Measurements from ENCODE around the gene MDK. TPM values are rescaled to one million over a fixed set of nuclear protein-coding genes. Genes with fewer than 3 reads are reported as not detected.

Gene MDK
- total RNA-seq, 2 donors from 2014 or later: 8.5 to 12.9 TPM

- H3K27ac Mint-ChIP-seq: no peak overlapping the region
- H3K9me3 Mint-ChIP-seq: no peaks in the 10 kb centered on the region
- no peak overlapping the region for H3K4me3 Mint-ChIP-seq
- H3K4me1 Mint-ChIP-seq: no peaks in the 10 kb centered on the region
- H3K27me3 Mint-ChIP-seq: no peaks in the 10 kb centered on the region
- H3K36me3 Mint-ChIP-seq (ENCODE audit: low read depth): peaks cover 68% of the 10 kb centered on the region
- no peak for ATAC-seq (replicated peaks)
These were observed 27.0 kb downstream of the MDK start for GRCh38 chr11:46408407-46408986.

- ATAC-seq (replicated peaks): no peak
- no peak overlapping the region for H3K27ac Mint-ChIP-seq
- no peaks in the 10 kb centered on the region for H3K27me3 Mint-ChIP-seq
- H3K4me3 Mint-ChIP-seq: no peak overlapping the region
- no peaks in the 10 kb centered on the region for H3K9me3 Mint-ChIP-seq
- H3K36me3 Mint-ChIP-seq (ENCODE audit: low read depth): peaks cover 68% of the 10 kb centered on the region
- H3K4me1 Mint-ChIP-seq: no peaks in the 10 kb centered on the region
These were observed 28.6 kb downstream of the MDK start for GRCh38 chr11:46410021-46410420.

- Mint-ChIP-seq H3K27ac (peak overlapping the region; percentile 17), H3K4me1 (no peaks in the 10 kb centered on the region), H3K9me3 (no peaks in the 10 kb centered on the region), H3K36me3 (ENCODE audit: low read depth) (peaks cover 78% of the 10 kb centered on the region), H3K27me3 (no peaks in the 10 kb centered on the region), H3K4me3 (no peak overlapping the region)
- no peak for ATAC-seq (replicated peaks)
These were observed 32.4 kb downstream of the MDK start for GRCh38 chr11:46413760-46414465.

- Mint-ChIP-seq H3K27ac (peak overlapping the region; percentile 17), H3K9me3 (no peaks in the 10 kb centered on the region), H3K27me3 (no peaks in the 10 kb centered on the region), H3K4me3 (no peak overlapping the region), H3K4me1 (no peaks in the 10 kb centered on the region), H3K36me3 (ENCODE audit: low read depth) (peaks cover 80% of the 10 kb centered on the region)
- ATAC-seq (replicated peaks): no peak
These were observed 33.0 kb downstream of the MDK start for GRCh38 chr11:46414466-46414796.

GRCh38 chr11:46414879-46415278, 33.4 kb downstream of the MDK start:
- peaks cover 75% of the 10 kb centered on the region for H3K36me3 Mint-ChIP-seq (ENCODE audit: low read depth)
- H3K9me3 Mint-ChIP-seq: no peaks in the 10 kb centered on the region
- ATAC-seq (replicated peaks): no peak
- H3K27me3 Mint-ChIP-seq: no peaks in the 10 kb centered on the region
- H3K27ac Mint-ChIP-seq: no peak overlapping the region
- H3K4me3 Mint-ChIP-seq: no peak overlapping the region
- no peaks in the 10 kb centered on the region for H3K4me1 Mint-ChIP-seq

- no peak for ATAC-seq (replicated peaks)
- no peaks in the 10 kb centered on the region for H3K27me3 Mint-ChIP-seq
- peaks cover 4% of the 10 kb centered on the region for H3K4me1 Mint-ChIP-seq
- no peaks in the 10 kb centered on the region for H3K9me3 Mint-ChIP-seq
- H3K36me3 Mint-ChIP-seq (ENCODE audit: low read depth): peaks cover 85% of the 10 kb centered on the region
- no peak overlapping the region for H3K4me3 Mint-ChIP-seq
- H3K27ac Mint-ChIP-seq: no peak overlapping the region
These were observed 36.2 kb downstream of the MDK start for GRCh38 chr11:46417711-46418110.

- ATAC-seq (replicated peaks): no peak
These were observed 37.3 kb downstream of the MDK start for GRCh38 chr11:46418751-46419150.

GRCh38 chr11:46420513-46420912, 39.0 kb downstream of the MDK start:
- H3K27ac Mint-ChIP-seq: peak overlapping the region; percentile 29
- no peak for ATAC-seq (replicated peaks)
- H3K27me3 Mint-ChIP-seq: no peaks in the 10 kb centered on the region
- peaks cover 4% of the 10 kb centered on the region for H3K4me1 Mint-ChIP-seq
- peaks cover 80% of the 10 kb centered on the region for H3K36me3 Mint-ChIP-seq (ENCODE audit: low read depth)
- no peak overlapping the region for H3K4me3 Mint-ChIP-seq
- H3K9me3 Mint-ChIP-seq: no peaks in the 10 kb centered on the region

More at GRCh38 chr11:46418751-46419150, 37.3 kb downstream of the MDK start:
- Mint-ChIP-seq H3K27me3 (no peaks in the 10 kb centered on the region), H3K36me3 (ENCODE audit: low read depth) (peaks cover 84% of the 10 kb centered on the region), H3K4me1 (peaks cover 4% of the 10 kb centered on the region), H3K27ac (no peak overlapping the region), H3K4me3 (no peak overlapping the region), H3K9me3 (no peaks in the 10 kb centered on the region)

- Mint-ChIP-seq H3K9me3 (no peaks in the 10 kb centered on the region), H3K27me3 (no peaks in the 10 kb centered on the region), H3K36me3 (ENCODE audit: low read depth) (peaks cover 77% of the 10 kb centered on the region), H3K27ac (no peak overlapping the region), H3K4me3 (no peak overlapping the region), H3K4me1 (peaks cover 4% of the 10 kb centered on the region)
- ATAC-seq (replicated peaks): no peak
These were observed 39.9 kb downstream of the MDK start for GRCh38 chr11:46421257-46421880.

- peaks cover 4% of the 10 kb centered on the region for H3K4me1 Mint-ChIP-seq
- H3K4me3 Mint-ChIP-seq: no peak overlapping the region
- H3K9me3 Mint-ChIP-seq: no peaks in the 10 kb centered on the region
- H3K27me3 Mint-ChIP-seq: no peaks in the 10 kb centered on the region
- no peak overlapping the region for H3K27ac Mint-ChIP-seq
- H3K36me3 Mint-ChIP-seq (ENCODE audit: low read depth): peaks cover 77% of the 10 kb centered on the region
- ATAC-seq (replicated peaks): no peak
These were observed 41.1 kb downstream of the MDK start for GRCh38 chr11:46422588-46422987.

- H3K4me1 Mint-ChIP-seq: peaks cover 4% of the 10 kb centered on the region
- H3K36me3 Mint-ChIP-seq (ENCODE audit: low read depth): peaks cover 87% of the 10 kb centered on the region
- no peak overlapping the region for H3K4me3 Mint-ChIP-seq
- no peaks in the 10 kb centered on the region for H3K9me3 Mint-ChIP-seq
- peak overlapping the region; percentile 39 for H3K27ac Mint-ChIP-seq
- no peak for ATAC-seq (replicated peaks)
- H3K27me3 Mint-ChIP-seq: no peaks in the 10 kb centered on the region
These were observed 44.9 kb downstream of the MDK start for GRCh38 chr11:46426233-46426991.

GRCh38 chr11:46427364-46427763, 45.9 kb downstream of the MDK start:
- Mint-ChIP-seq H3K36me3 (ENCODE audit: low read depth) (peaks cover 88% of the 10 kb centered on the region), H3K27me3 (no peaks in the 10 kb centered on the region), H3K4me1 (no peaks in the 10 kb centered on the region), H3K4me3 (no peak overlapping the region), H3K9me3 (no peaks in the 10 kb centered on the region), H3K27ac (peak overlapping the region; percentile 39)
- ATAC-seq (replicated peaks): no peak

GRCh38 chr11:46429717-46430116, 48.2 kb downstream of the MDK start:
- H3K27me3 Mint-ChIP-seq: no peaks in the 10 kb centered on the region
- H3K9me3 Mint-ChIP-seq: no peaks in the 10 kb centered on the region
- no peak overlapping the region for H3K4me3 Mint-ChIP-seq
- peak overlapping the region; percentile 1 for H3K27ac Mint-ChIP-seq
- no peaks in the 10 kb centered on the region for H3K4me1 Mint-ChIP-seq
- ATAC-seq (replicated peaks): no peak
- peaks cover 94% of the 10 kb centered on the region for H3K36me3 Mint-ChIP-seq (ENCODE audit: low read depth)

GRCh38 chr11:46431211-46431610, 49.7 kb downstream of the MDK start:
- Mint-ChIP-seq H3K4me3 (no peak overlapping the region), H3K4me1 (no peaks in the 10 kb centered on the region), H3K36me3 (ENCODE audit: low read depth) (peaks cover 95% of the 10 kb centered on the region), H3K27me3 (no peaks in the 10 kb centered on the region), H3K27ac (no peak overlapping the region), H3K9me3 (no peaks in the 10 kb centered on the region)
- ATAC-seq (replicated peaks): no peak
